ENCODE results near the gene AMDHD1.

Gene AMDHD1

DNA sequence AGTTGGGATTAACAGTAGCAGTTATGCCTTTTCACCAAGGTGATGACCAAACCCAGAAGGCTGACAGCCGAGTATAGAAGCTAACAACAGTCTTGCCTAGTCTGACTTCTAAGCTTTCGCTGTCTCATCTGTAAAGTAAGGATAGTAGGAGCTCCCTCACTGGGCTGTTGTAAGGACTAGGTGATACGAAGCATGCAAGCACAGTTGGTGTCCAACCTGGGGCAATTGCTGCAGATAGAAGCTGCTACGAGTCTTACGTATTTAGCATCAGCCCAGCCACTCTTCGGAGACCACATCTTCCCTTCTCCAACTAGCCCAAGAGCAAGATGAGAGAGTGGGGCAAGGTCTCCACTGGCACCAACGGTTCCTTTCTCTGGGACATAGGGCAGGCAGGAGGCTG lies 47.0 kb downstream of the AMDHD1 start:
- Mint-ChIP-seq H3K36me3 (ENCODE audit: low read depth) (no peaks in the 10 kb centered on the region), H3K27me3 (ENCODE audit: low read depth) (no peaks in the 10 kb centered on the region), H3K27ac (no peak overlapping the region), H3K4me1 (no peaks in the 10 kb centered on the region), H3K9me3 (no peaks in the 10 kb centered on the region), H3K4me3 (no peak overlapping the region)
- TF ChIP-seq, protein P1, sequence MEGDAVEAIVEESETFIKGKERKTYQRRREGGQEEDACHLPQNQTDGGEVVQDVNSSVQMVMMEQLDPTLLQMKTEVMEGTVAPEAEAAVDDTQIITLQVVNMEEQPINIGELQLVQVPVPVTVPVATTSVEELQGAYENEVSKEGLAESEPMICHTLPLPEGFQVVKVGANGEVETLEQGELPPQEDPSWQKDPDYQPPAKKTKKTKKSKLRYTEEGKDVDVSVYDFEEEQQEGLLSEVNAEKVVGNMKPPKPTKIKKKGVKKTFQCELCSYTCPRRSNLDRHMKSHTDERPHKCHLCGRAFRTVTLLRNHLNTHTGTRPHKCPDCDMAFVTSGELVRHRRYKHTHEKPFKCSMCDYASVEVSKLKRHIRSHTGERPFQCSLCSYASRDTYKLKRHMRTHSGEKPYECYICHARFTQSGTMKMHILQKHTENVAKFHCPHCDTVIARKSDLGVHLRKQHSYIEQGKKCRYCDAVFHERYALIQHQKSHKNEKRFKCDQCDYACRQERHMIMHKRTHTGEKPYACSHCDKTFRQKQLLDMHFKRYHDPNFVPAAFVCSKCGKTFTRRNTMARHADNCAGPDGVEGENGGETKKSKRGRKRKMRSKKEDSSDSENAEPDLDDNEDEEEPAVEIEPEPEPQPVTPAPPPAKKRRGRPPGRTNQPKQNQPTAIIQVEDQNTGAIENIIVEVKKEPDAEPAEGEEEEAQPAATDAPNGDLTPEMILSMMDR (IDR thresholded peaks at IDR 0.05; ENCODE audit: unreplicated experiment in 3 of 3): no peak

DNA sequence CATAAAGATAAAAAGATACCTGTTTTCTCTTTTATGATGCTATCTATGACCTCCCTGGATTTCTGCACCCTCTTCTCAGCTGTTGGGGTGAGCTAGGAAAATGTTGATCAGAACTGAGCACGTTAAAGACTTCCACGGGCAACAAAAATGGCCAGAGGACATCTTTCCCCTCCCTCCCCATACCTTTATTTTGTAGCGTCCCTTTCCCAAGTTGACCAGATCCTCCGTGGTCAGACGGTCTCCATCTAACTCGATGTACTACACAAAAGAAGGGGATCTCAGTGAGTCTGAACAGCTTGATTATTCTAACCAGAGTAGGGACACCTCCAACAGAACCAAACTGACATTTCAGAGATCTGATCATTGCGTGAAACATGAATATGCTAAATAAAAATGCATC lies 50.8 kb downstream of the AMDHD1 start:
- H3K9me3 Mint-ChIP-seq: no peaks in the 10 kb centered on the region
- TF ChIP-seq, protein P1 (IDR thresholded peaks at IDR 0.05; ENCODE audit: unreplicated experiment in 3 of 3): no peak
- no peaks in the 10 kb centered on the region for H3K4me1 Mint-ChIP-seq
- H3K36me3 Mint-ChIP-seq (ENCODE audit: low read depth): no peaks in the 10 kb centered on the region
- no peaks in the 10 kb centered on the region for H3K27me3 Mint-ChIP-seq (ENCODE audit: low read depth)
- H3K27ac Mint-ChIP-seq: no peak overlapping the region
- no peak overlapping the region for H3K4me3 Mint-ChIP-seq

DNA sequence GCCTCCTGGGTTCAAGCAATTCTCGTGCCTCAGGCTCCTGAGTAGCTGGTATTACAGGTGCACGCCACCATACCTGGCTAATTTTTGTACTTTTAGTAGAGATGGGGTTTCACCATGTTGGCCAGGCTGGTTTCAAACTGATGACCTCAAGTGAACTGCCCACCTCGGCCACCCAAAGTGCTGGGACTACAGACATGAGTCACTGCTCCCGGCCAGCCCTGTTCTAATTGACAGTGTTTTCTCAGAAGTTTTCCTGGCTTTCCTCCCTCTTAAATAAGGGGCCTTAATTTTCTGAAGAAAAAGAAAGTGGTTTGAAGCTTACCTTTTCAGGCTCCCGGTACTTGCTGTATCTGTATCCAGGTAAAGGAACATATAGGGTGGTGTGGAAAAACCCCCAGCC lies 51.3 kb downstream of the AMDHD1 start:
- Mint-ChIP-seq H3K4me1 (no peaks in the 10 kb centered on the region), H3K27me3 (ENCODE audit: low read depth) (no peaks in the 10 kb centered on the region), H3K36me3 (ENCODE audit: low read depth) (no peaks in the 10 kb centered on the region), H3K27ac (no peak overlapping the region), H3K9me3 (no peaks in the 10 kb centered on the region), H3K4me3 (no peak overlapping the region)
- TF ChIP-seq, protein P1 (IDR thresholded peaks at IDR 0.05; ENCODE audit: unreplicated experiment in 3 of 3): no peak

DNA sequence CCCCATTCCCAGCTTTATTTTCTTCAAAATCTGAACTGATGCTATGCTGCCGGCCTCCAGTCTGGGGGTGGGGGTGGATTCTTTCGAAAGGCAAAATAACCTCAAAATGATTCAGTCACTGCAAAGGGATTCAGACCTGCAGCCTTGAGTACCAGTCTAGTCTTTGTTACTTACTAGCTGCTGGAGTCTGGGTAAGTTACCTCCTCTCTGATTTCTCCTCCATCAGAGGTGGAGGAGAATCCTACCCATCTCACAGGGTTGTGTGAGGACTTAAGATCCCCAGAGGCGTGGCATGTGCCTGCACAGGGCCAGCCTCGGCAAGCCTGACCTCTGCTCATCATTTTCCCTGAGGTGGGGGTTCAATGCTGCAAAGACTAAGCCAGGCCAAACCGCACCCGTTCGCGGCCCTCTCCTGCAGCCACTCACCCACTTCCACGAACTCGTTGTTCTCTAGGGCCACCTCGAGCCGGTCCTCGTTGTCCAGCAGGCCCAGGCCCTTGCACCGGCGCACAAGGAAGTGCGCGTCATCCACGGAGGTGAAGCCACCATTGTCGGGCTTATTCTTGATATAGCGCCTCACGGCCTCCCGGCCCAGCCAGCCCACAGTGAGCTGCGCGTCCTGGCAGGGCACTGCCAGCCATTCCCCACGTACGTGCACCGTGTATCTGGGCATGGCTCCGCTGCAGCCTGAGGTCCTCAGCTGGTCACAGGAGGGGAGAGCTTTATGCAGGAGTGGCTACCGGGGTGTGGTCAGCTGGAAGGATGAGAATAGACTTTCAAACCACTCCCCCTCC lies 52.3 kb downstream of the AMDHD1 start:
- Mint-ChIP-seq H3K4me3 (no peak overlapping the region), H3K4me1 (no peaks in the 10 kb centered on the region), H3K9me3 (no peaks in the 10 kb centered on the region), H3K27me3 (ENCODE audit: low read depth) (no peaks in the 10 kb centered on the region), H3K36me3 (ENCODE audit: low read depth) (peaks cover 3% of the 10 kb centered on the region), H3K27ac (no peak overlapping the region)
- TF ChIP-seq, protein P1 (IDR thresholded peaks at IDR 0.05; ENCODE audit: unreplicated experiment in 3 of 3): no peak

DNA sequence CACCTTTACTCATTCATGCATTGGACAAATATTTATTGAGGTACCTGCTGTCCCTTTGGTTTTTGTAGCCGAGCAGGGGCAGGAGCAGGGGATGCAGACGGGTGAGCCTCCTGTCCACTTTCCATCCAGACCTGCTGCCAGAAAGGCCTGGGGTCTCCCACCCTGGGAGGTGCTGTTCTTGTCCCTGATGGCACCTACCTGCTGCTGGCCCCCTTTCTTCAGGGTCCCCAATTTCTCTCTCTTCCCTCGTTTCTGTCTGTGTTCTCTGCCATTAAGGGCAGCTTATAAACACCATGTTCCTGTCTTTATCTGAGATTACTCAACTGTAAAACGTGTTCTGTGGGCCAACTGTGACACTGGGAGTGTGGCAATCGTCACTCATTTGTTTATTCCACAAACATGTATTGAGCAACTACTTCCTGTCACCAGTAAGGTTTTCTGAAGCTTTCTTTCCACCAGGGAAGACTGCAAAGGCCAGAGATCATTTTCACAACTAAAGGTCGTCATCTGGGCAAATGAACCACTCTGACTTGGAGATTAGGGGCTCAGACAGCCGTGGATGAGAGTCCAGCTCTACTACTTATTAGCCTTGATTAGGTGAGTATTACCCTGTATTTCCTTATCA lies 53.0 kb downstream of the AMDHD1 start, which contains the start of gene HAL:
HAL (minus strand) TSS at position 311 of the 625 bp plus-strand sequence. CDS start 434 bp downstream, outside the sequence.
- H3K27me3 Mint-ChIP-seq (ENCODE audit: low read depth): no peaks in the 10 kb centered on the region

More for the DNA sequence above, 53.0 kb downstream of the AMDHD1 start, which contains the start of gene HAL:
- Mint-ChIP-seq H3K4me1 (no peaks in the 10 kb centered on the region), H3K9me3 (no peaks in the 10 kb centered on the region), H3K27ac (no peak within 1 kb of the TSS), H3K36me3 (ENCODE audit: low read depth) (peaks cover 8% of the 10 kb centered on the region), H3K4me3 (no peak within 1 kb of the TSS)
- TF ChIP-seq, protein P1 (IDR thresholded peaks at IDR 0.05; ENCODE audit: unreplicated experiment in 3 of 3): no peak

Measured in nephron (organoid).